Measurements from ENCODE around the gene PDX1.

PDX1 gene

DNA sequence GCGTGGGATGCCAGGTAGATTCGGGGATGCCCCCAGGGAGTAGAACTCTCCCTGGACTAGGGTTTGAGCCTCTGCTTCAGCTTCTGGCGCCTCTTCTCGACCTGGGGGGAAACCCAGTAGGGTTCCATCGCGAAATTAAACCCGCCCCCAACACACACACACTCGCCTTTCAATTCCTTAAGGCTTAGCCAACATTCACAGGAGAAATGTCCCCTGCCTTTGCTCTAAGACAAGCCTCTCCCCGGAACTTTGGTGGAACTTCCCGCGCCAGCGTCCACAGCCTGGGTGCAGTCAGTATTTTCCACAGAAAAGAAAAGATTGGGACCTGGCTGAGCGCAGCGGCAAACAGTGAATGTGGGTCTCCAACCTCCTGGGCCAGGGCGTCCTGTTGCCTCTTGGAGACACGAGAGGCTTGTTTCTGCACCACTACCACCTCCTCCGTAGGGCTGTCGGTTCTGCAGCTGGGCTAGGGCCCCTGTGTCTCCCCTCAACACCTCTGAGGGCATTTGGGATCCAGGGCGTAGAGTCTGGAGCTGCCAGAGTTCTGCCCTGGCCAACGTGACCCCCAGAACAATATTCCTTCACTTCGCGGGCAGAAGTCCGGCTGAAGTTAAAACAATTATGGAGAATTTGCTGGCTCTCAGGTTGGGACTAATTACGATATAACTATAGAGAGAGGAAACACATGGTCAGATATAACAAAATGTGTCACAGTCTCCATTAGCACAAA lies 3.2 kb downstream of the PDX1 start:
- no peak for DNase-seq (ENCODE audit: low spot score)

DNA sequence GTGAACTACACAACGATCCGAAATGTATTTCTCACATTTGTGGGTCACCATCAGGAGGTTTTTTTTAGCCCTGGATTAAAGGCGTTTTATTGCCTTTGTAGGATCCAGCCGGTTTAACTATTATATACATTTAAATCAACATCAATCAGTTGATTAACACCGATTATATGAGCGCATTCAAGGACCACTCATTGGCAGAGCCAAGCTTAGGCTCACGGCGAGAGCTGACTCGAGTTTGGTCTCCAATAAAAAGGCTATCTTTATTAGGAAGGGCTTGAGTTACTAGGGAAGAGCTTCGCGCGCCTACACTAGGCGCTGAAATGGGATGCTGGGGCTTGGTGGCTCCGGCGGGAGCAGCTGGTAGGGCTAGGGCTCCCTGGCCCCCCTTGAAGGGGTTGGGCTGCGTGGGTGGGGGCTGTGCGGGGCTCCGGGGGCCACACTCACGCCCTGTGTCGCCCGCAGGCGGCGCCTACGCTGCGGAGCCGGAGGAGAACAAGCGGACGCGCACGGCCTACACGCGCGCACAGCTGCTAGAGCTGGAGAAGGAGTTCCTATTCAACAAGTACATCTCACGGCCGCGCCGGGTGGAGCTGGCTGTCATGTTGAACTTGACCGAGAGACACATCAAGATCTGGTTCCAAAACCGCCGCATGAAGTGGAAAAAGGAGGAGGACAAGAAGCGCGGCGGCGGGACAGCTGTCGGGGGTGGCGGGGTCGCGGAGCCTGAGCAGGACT lies 4.2 kb downstream of the PDX1 start:
- DNase-seq (ENCODE audit: low spot score): no peak

DNA sequence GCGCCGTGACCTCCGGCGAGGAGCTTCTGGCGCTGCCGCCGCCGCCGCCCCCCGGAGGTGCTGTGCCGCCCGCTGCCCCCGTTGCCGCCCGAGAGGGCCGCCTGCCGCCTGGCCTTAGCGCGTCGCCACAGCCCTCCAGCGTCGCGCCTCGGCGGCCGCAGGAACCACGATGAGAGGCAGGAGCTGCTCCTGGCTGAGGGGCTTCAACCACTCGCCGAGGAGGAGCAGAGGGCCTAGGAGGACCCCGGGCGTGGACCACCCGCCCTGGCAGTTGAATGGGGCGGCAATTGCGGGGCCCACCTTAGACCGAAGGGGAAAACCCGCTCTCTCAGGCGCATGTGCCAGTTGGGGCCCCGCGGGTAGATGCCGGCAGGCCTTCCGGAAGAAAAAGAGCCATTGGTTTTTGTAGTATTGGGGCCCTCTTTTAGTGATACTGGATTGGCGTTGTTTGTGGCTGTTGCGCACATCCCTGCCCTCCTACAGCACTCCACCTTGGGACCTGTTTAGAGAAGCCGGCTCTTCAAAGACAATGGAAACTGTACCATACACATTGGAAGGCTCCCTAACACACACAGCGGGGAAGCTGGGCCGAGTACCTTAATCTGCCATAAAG lies 4.8 kb downstream of the PDX1 start:
- DNase-seq (ENCODE audit: low spot score): no peak

- no peak for DNase-seq (ENCODE audit: low spot score)
These were observed 5.6 kb downstream of the PDX1 start for GRCh38 chr13:27925220-27925991.

DNA sequence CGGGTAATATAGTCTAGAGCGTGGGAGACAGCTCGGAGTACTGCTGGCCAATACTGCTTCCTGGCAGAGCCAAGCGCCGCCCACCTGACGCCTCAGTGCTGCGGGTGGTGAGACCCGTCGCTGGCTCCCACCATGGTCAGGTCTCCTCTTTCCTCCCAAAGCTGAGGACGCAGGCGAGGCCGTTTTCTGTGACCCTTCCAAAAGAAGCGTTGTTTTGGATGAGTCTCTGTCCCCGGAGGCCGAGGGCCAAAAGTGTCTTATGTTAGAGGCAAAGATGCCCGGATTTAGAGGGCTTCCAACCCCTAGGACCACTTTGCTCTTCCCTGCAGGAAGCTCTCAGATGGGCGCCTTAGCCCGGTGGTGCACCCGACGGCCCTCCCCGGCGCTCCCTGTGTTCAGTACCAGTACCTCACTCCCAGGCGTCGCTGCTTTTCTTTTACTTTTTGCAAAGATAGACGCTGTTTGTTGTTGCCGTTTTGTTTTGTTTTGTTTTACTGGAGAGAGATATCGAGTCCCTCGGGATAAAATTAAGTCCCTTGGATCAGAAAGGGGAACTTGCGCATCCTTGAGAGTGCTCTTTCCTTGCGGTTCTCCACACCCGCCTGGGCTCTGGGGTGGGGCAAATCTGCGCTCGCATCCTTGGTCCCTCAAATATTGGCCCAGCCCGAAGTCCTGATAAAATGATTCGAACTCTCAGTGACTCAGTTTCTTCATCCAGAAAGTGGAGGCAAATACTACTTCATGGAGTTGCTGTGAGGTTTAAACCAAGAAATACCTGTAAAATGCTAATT lies 7.0 kb downstream of the PDX1 start:
- DNase-seq (ENCODE audit: low spot score): no peak

- no peak for DNase-seq (ENCODE audit: low spot score)
These were observed 7.9 kb downstream of the PDX1 start for GRCh38 chr13:27927444-27928352.

DNA sequence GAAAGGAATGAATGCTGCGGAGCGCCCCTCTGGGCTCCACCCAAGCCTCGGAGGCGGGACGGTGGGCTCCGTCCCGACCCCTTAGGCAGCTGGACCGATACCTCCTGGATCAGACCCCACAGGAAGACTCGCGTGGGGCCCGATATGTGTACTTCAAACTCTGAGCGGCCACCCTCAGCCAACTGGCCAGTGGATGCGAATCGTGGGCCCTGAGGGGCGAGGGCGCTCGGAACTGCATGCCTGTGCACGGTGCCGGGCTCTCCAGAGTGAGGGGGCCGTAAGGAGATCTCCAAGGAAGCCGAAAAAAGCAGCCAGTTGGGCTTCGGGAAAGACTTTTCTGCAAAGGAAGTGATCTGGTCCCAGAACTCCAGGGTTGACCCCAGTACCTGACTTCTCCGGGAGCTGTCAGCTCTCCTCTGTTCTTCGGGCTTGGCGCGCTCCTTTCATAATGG lies 8.6 kb downstream of the PDX1 start:
- no peak for DNase-seq (ENCODE audit: low spot score)

DNA sequence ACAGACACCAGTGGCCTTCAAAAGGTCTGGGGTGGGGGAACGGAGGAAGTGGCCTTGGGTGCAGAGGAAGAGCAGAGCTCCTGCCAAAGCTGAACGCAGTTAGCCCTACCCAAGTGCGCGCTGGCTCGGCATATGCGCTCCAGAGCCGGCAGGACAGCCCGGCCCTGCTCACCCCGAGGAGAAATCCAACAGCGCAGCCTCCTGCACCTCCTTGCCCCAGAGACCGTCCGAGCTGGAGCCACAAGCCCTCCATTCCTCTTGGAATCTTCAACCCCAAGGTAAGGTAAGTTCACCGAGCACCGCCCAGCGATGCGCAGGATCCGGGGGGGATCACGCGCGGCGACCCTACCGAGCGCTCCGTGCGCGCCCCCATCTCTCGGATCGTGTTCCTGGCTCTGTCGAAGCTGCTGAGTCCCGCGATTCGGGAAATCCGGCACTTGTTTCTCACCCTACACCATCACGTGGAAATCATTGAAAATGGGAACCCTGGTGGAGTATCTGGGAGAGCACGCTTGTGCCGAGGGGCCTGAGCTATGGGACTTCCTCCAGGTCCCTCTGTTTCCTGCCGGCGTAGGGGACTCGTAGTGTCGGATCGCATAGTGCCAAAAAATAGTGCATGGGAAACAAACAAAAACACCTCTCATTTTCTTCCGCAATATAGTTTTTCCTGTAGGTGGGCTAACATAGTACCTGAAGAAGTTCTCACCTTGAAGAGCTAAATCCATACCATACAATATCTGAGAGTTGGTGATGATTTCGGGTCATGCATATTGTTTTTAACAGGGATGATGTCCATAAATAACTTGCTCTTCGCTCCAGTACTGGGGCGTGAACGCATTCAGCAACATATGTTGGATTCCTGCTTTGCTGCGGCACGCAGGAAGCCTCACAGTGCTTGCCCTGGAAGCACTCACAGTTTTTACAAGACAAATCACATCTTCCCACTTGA lies 9.3 kb downstream of the PDX1 start:
- no peak for DNase-seq (ENCODE audit: low spot score)

DNA sequence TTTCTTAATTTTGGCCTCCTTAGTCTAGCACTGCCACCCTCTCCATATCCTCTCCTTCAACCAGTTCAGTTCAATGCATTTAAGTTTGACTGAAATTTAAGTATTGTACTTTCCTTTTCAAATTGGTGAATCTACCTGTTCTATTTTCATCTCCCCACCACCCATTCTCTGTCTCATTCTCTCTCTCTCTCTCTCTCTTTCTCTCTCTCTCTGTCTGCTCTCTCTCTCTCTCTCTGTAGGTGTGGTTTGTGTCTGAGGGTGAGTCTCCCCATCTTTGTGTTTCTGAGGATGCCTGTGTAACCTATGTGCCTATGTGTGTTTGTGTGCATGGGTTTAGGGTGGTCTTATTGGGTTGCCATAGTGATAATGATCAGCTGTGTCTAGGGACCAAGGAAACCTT lies 10.1 kb downstream of the PDX1 start:
- DNase-seq (ENCODE audit: low spot score): no peak

- DNase-seq (ENCODE audit: low spot score): no peak
These were observed 13.3 kb downstream of the PDX1 start for GRCh38 chr13:27933118-27933517.

DNA sequence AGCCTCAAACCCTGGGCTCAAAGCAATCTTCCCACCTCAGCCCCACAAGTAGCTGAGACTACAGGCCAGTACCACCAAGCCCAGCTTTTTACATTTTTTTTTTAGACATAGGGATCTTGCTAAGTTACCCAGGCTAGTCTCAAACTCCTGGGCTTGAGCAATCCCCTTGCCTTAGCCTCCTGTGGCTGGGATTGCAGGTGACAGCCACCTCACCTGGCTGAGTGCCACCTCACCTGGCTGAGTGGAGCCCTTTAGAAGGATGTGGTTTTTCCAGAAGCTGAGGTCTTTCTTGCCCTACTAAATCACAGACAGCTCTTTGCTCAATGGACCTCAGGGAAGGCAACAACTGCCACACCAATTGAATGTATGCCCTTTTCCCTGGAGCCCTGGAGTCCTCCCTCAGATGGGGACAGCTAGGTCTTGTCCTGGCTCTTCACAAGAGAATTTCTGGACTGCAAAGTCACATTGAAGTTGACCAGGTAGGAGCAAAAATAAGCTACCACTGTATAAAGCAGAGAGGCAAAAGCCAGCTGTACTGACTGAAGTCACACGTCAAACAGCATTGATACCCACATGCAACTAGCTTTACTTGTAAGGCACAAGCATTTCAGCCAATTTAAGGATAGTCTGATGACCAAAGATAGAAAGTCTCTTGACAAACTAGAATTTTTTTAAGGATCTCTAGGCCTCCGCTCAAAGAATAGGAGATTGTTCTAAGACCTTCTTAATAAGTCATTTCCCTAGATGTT lies 14.0 kb downstream of the PDX1 start:
- DNase-seq (ENCODE audit: low spot score): no peak

GRCh38 chr13:27942972-27943371 lies 23.2 kb downstream of the PDX1 start:
- DNase-seq (ENCODE audit: low spot score): no peak

- no peak for DNase-seq (ENCODE audit: low spot score)
These were observed 33.3 kb downstream of the PDX1 start for GRCh38 chr13:27952876-27953675.

- DNase-seq (ENCODE audit: low spot score): peak; percentile 40
These were observed 34.0 kb downstream of the PDX1 start for GRCh38 chr13:27953676-27954405.

DNA sequence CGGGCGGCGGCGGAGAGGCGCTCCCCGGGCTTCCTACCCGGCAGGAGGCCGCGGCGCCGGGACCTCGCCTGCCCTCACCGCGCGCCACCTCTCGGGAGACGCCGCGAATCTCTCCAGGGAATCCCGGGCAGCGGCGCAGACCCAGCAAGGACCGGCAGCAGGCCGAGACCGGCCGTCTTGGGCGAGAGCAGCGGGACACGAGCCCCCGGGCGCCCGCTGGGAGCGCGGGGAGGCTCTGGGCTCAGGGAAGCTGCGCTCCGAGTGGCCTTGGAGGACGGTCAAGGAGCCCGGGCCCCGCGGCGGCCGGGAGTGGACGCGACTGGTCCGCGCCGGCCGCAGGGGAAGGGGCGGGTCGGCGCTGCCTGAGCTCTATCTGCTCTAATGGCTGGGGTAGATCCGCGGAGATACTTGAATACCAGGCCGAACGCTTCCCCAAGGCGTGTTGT lies 34.6 kb downstream of the PDX1 start:
- no peak for DNase-seq (ENCODE audit: low spot score)

DNA sequence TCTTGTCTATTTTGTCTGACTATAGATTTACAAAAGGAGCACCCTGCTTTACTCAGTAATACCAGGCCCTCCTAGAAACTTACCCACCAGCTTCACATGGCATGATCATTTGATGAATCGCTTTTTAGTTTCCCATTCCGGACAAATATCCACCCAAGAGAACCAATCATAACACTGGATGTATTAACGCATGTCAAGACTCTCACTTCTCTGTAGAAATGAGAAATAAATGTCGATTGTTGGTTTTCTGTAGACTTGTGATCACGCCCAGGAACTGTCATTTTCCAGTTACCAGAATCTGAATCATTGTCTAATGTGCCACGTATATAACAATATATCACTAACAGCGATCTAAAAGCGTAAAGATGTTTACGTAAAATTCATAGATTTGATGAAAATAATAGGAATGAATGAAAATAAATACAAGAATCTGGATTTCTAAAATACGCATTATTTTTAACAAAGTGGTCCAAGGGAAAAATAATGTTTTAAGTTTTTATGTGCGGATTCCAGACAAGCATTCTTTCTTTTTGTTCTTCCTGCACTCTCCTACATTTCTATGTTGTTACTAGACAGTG lies 35.3 kb downstream of the PDX1 start:
- DNase-seq (ENCODE audit: low spot score): no peak

Measured in CD4-positive, alpha-beta T cell treated with Interleukin-15 for 4 hours (primary cell).